NCI-H1105 treated with DMSO at 0.1 percent for 48 hours (cell line): ENCODE results near the gene CYSTM1.
"Not testable (repeated sequence)": the region's sequence is repeated elsewhere in the genome, so short reads cannot be mapped to it uniquely, and the experiment has no call there.

Experiments
- DNase-seq: peaks from one replicate; lab custom pipeline; 2025; lab: John Stamatoyannopoulos, UW

CYSTM1 gene

DNA sequence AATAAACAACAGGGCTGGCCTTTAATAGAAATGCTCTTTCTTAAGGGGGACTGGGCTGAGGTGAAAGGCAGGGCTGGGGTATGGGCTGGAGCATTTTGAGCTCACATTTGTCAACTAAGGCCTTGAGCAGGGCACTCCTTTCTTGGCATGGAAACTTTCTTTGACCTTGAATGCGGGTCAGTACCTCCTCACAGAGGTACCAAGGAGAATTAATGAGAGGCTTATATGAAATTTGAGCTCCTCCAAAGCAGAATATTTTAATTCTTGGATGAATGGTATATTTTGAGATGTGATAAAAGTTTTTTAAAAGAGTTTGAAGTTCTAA is 3.1 kb downstream of the CYSTM1 start:
- no peak for DNase-seq

- DNase-seq = no peak
These were observed 3.6 kb downstream of the CYSTM1 start for GRCh38 chr5:140178482-140179116.

DNA sequence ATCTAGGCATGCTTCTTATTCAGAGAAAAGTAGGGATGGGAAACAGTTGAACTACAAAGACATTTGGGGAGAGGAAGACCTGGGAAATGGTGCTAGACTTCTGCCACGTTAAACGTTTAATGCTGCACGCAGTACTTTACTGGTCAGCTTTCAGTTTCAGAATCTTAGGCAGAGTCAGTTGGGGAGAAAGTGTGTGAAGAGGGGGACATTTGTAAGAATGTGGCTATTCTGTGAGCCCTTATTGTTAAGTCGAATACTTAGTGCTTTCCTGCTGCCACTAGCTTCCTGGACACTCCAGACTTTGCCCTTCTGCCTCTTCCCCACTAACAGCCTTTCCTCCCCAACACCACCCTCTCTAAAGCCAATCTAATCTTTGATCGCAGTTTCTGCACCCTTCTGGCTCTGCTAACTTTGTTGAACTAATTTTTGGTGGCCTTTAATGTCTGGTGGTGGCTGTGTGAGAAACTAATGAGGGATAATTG is 6.1 kb downstream of the CYSTM1 start:
- peak; percentile 1 for DNase-seq

GRCh38 chr5:140181525-140181924 is 6.5 kb downstream of the CYSTM1 start:
- no peak for DNase-seq

DNA sequence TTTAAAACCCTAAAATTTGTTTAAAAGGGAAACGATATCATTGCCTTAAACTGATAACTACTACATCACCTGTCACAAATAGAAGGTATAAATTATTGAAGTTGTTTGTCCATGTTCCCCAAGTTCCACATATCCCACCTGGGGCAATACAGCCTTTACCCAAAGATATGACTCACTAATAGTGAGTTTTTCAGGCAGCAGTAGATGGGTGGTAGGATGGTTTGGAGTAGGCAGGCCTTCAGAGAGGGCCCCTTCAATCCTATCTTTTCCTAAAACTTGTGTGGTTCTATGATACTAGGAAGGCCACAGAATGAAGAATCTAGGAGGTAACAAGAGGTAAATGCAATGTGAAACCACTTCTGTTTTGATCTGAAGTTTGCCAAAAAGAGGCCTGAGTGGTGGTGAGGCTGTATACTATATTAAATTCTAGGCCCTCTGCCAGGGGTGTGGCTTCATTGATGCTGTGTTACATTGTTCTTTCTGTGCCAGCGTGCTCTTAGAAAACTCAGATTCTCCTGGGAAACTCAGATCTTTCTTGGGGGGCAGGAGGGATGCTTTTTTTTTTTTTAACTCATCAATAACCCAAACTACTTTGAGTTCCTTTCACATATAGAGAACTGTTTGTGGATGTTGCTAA is 7.2 kb downstream of the CYSTM1 start:
- DNase-seq = no peak

- DNase-seq = no peak
These were observed 7.9 kb downstream of the CYSTM1 start for GRCh38 chr5:140182803-140183367.

GRCh38 chr5:140185409-140185808 is 10.4 kb downstream of the CYSTM1 start:
- no peak for DNase-seq

GRCh38 chr5:140186267-140186671 is 11.3 kb downstream of the CYSTM1 start:
- DNase-seq = no peak

- no peak for DNase-seq
These were observed 14.3 kb downstream of the CYSTM1 start for GRCh38 chr5:140189253-140189652.

- no peak for DNase-seq
These were observed 15.2 kb downstream of the CYSTM1 start for GRCh38 chr5:140189977-140190871.

DNA sequence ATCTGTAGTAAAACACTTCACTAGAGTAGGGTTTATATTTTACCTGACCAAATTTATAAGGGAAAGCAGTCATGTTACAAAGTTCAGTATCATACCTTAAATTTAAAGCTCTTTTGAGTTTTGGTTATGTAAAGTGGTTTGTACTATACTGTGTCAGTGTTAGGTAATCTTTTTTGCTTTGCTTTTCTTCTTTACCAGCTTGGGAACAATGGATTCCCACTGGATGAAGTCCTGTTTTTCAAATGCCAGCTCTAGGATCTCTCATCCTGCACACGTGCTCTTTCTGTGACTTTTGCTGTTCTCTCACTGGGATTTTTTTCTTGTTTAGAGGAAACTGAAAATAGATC is 15.9 kb downstream of the CYSTM1 start:
- DNase-seq = no peak

DNA sequence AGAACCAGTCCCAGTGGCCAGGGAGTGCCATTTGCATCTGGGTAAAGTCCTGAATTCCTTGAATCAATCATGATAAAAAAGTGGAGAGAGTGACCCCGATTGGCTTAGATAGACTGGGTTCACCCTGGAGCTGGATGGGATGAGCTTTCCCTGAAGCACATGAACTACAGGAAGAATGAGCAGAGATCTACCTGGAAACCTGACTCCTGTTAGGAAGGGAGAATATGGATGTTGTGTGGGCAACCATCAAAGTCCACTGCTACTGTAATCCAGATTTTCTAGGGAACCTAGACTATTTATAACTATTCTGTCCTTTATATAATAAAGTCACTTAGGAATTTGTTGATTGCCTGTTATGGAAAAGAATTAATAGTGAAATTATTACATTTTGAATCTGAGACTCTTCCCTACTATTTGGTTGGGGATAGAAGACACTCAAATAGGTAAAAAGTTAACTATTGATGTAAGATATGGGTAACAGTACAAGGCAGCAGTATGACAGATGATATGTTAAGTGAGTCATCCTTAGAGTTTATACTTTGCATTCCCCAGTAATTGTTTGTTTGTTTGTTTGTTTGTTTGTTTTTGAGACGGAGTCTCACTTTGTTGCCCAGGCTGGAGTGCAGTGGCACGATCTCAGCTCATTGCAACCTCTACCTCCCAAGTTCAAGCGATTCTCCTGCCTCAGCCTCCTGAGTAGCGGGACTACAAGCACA is 17.9 kb downstream of the CYSTM1 start:
- DNase-seq = no peak

GRCh38 chr5:140194662-140195061 is 19.7 kb downstream of the CYSTM1 start:
- DNase-seq = no peak

GRCh38 chr5:140196115-140196814 is 21.3 kb downstream of the CYSTM1 start:
- no peak for DNase-seq

- DNase-seq = no peak
These were observed 22.0 kb downstream of the CYSTM1 start for GRCh38 chr5:140197023-140197422.

DNA sequence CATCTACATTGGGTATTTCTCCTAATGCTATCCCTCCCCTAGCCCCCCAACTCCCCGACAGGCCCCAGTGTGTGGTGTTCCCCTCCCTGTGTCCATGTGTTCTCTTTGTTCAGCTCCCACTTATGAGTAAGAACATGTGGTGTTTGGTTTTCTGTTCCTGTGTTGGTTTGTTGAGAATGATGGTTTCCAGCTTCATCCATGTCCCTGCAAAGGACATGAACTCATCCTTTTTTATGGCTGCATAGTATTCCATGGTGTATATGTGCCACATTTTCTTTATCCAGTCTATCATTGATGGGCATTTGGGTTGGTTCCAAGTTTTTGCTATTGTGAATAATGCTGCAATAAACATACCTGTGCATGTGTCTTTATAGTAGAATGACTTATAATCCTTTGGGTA is 23.9 kb downstream of the CYSTM1 start:
- not testable (repeated sequence) for DNase-seq

GRCh38 chr5:140202078-140202477 is 27.1 kb downstream of the CYSTM1 start:
- DNase-seq = no peak

DNA sequence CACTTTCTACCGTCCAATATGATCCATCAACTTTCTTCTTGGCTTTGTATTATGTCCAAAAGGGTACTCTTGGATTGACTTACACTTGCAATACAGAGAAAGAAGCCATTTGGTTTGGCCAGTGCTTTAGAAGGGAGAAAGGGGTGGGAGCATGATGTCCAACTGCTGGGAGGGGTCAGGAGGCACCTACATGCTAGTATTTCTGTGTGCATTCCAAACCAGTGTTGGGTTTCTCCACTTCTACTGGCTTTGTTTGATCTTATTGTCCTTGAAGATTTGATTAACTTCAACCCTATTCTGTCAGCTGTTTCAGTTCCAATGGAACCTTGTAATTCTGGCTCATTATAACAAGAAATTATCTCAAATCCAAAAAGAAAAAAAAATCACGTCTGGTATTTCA is 27.6 kb downstream of the CYSTM1 start:
- no peak for DNase-seq

- DNase-seq = no peak
These were observed 30.2 kb downstream of the CYSTM1 start for GRCh38 chr5:140205216-140205615.

DNA sequence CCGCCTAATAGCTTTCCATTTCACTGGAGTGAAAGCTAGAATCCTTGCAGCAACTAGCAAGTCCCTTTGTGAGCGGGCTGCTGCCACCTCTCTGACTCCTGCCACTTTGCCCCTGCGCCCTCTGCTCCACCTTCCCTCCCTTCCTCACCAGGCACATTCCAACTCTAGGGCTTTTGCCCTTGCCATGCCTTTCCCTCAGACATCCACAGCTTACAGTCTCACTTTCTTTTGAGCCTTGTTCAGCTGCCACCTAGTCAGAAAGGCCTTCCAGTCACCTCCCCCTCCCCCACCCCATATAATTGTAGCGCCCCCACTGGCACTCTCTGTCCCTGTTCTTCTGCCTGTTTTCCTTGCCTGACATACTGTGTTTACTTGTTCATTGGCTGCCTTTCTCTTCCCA is 31.0 kb downstream of the CYSTM1 start:
- no peak for DNase-seq

GRCh38 chr5:140207250-140207964 is 32.4 kb downstream of the CYSTM1 start:
- no peak for DNase-seq
